ENCODE measurements around the gene WFDC9. TPM values are rescaled to one million over a fixed set of nuclear protein-coding genes. Genes with fewer than 3 reads are reported as not detected.
"Not testable (repeated sequence)": the region's sequence is repeated elsewhere in the genome, so short reads cannot be mapped to it uniquely, and the experiment has no call there.

Gene WFDC9
- total RNA-seq, 2 donors from 2014 or later = not detected

GRCh38 chr20:45649312-45649863 is 18.3 kb upstream of the WFDC9 start:
- DNase-seq (ENCODE audit: low spot score) = no peak
- Histone ChIP-seq H3K27ac (no peak overlapping the region), H3K27me3 (replicated peaks; ENCODE audit: insufficient read depth) (no peaks in the 10 kb centered on the region), H3K36me3 (no peaks in the 10 kb centered on the region), H3K4me1 (ENCODE audit: control insufficient read depth in 1 of 2, low read depth in 2 of 2) (no peaks in the 10 kb centered on the region), H3K9me3 (no peaks in the 10 kb centered on the region), H3K4me3 (no peak overlapping the region)
- ATAC-seq (ENCODE audit: insufficient number of reproducible peaks, low FRiP score, low read depth) = no peak
- no peak for TF ChIP-seq CTCF (IDR thresholded peaks at IDR 0.05)

GRCh38 chr20:45647441-45648050 is 16.5 kb upstream of the WFDC9 start:
- Histone ChIP-seq H3K4me3 (no peak overlapping the region), H3K9me3 (no peaks in the 10 kb centered on the region), H3K4me1 (ENCODE audit: control insufficient read depth in 1 of 2, low read depth in 2 of 2) (no peaks in the 10 kb centered on the region), H3K27ac (no peak overlapping the region), H3K27me3 (replicated peaks; ENCODE audit: insufficient read depth) (no peaks in the 10 kb centered on the region), H3K36me3 (no peaks in the 10 kb centered on the region)
- DNase-seq (ENCODE audit: low spot score) = no peak
- ATAC-seq (ENCODE audit: insufficient number of reproducible peaks, low FRiP score, low read depth) = no peak
- TF ChIP-seq CTCF (IDR thresholded peaks at IDR 0.05) = no peak

GRCh38 chr20:45646875-45647274 is 15.8 kb upstream of the WFDC9 start:
- Histone ChIP-seq H3K4me3 (no peak overlapping the region), H3K36me3 (no peaks in the 10 kb centered on the region), H3K9me3 (no peaks in the 10 kb centered on the region), H3K27ac (no peak overlapping the region), H3K4me1 (ENCODE audit: control insufficient read depth in 1 of 2, low read depth in 2 of 2) (no peaks in the 10 kb centered on the region), H3K27me3 (replicated peaks; ENCODE audit: insufficient read depth) (no peaks in the 10 kb centered on the region)
- TF ChIP-seq CTCF (IDR thresholded peaks at IDR 0.05) = no peak
- ATAC-seq (ENCODE audit: insufficient number of reproducible peaks, low FRiP score, low read depth) (no peak), DNase-seq (ENCODE audit: low spot score) (no peak)

- ATAC-seq (ENCODE audit: insufficient number of reproducible peaks, low FRiP score, low read depth); H3K4me3 ChIP-seq; H3K9me3 ChIP-seq; DNase-seq (ENCODE audit: low spot score); H3K27ac ChIP-seq; H3K4me1 ChIP-seq (ENCODE audit: control insufficient read depth in 1 of 2, low read depth in 2 of 2); H3K36me3 ChIP-seq; H3K27me3 ChIP-seq (replicated peaks; ENCODE audit: insufficient read depth): not testable (repeated sequence)
These were observed 14.8 kb upstream of the WFDC9 start for GRCh38 chr20:45645869-45646268.

GRCh38 chr20:45641076-45641475 is 10.0 kb upstream of the WFDC9 start:
- not testable (repeated sequence) for H3K27me3 ChIP-seq (replicated peaks; ENCODE audit: insufficient read depth); H3K27ac ChIP-seq; H3K4me1 ChIP-seq (ENCODE audit: control insufficient read depth in 1 of 2, low read depth in 2 of 2); ATAC-seq (ENCODE audit: insufficient number of reproducible peaks, low FRiP score, low read depth); DNase-seq (ENCODE audit: low spot score); H3K4me3 ChIP-seq; H3K9me3 ChIP-seq; H3K36me3 ChIP-seq

GRCh38 chr20:45639687-45640086 is 8.6 kb upstream of the WFDC9 start:
- Histone ChIP-seq H3K4me1 (ENCODE audit: control insufficient read depth in 1 of 2, low read depth in 2 of 2) (no peaks in the 10 kb centered on the region), H3K27me3 (replicated peaks; ENCODE audit: insufficient read depth) (no peaks in the 10 kb centered on the region), H3K4me3 (no peak overlapping the region), H3K9me3 (no peaks in the 10 kb centered on the region), H3K27ac (no peak overlapping the region), H3K36me3 (no peaks in the 10 kb centered on the region)
- ATAC-seq (ENCODE audit: insufficient number of reproducible peaks, low FRiP score, low read depth) (no peak), DNase-seq (ENCODE audit: low spot score) (no peak)
- no peak for TF ChIP-seq CTCF (IDR thresholded peaks at IDR 0.05)

All from thoracic aorta (tissue), 2 donors.